Measurements from ENCODE around the gene DCX. TPM values are rescaled to one million over a fixed set of nuclear protein-coding genes. Genes with fewer than 3 reads are reported as not detected.

Gene DCX
- polyA plus RNA-seq, 4 donors: 0.18 to 0.34 (median 0.27) TPM; not detected in 1

DNA sequence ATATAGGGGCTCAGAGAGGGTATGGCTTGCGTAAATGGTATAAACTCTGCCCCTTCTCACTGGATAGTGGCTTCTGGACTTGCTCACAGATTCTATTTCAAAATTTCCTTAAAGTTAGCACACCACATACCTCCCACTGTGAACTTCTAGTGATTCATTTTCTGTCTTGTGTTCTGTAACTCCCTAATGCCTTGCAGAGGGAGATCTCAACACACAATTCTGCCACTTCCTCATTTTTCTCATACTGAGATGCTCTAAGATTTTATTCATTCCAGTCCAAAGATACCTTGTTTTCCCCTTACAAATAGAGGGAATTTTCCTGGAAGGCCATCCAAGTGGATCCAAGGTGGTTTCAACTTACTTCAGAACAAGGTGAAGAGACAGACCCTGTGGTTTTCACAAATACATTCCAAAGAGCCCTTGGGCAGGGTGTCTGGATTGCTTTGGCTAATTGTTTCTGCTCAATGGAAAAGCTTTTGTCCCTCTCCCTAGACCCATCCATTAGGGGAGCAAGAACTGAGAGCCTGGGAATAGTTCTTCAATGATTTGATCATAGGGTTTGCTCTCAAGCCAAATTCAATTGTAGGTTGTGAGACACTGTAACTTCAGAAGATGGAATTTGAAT, 89.6 kb downstream of the DCX start:
- H3K36me3 ChIP-seq (ENCODE audit: control insufficient read depth in 3 of 3, insufficient read depth in 2 of 3, low read depth in 1 of 3, low read length in 3 of 3): no peaks in the 10 kb centered on the region
- FAIRE-seq: no peak
- no peaks in the 10 kb centered on the region for H3K4me1 ChIP-seq (ENCODE audit: control insufficient read depth in 3 of 3, insufficient read depth in 2 of 3, low read depth in 1 of 3, low read length in 2 of 3)
- H3K27ac ChIP-seq (ENCODE audit: low read depth in 1 of 3, low read length in 2 of 3): no peak overlapping the region
- peaks cover 0 to 1% of the 10 kb centered on the region in 2 donors for H3K9me3 ChIP-seq (ENCODE audit: control insufficient read depth in 2 of 2, insufficient read depth in 1 of 2, low read depth in 1 of 2, low read length in 1 of 2)
- DNase-seq: no peak
- H3K27me3 ChIP-seq (ENCODE audit: control insufficient read depth in 3 of 3, insufficient read depth in 3 of 3, low read length in 3 of 3): no peaks in the 10 kb centered on the region
- 59 to 95% (median 75%) methylated on average over 1 of the region's 1 CpG for WGBS, 3 donors
- no peak overlapping the region for H3K4me3 ChIP-seq (ENCODE audit: low read depth in 1 of 3, low read length in 3 of 3)

DNA sequence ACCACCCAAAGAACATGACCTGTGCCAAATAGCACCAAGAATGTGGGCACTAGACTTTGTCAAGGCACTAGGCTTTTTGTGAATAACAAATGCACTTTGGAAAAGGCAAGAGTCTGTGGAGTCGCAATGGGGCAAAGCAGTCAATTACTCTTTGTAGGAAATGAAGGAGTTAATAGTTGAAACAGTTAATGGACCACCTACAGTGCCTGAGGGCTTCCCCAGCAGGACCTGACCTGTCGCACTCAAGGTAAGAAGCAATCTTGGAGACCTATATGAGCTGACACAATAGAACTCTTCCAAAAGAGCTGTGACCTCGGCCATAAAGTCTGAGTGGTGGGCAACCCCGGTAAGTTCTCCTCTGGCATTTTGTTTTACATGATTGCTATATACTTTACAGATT, 92.5 kb downstream of the DCX start:
- Histone ChIP-seq H3K4me1 (ENCODE audit: control insufficient read depth in 3 of 3, insufficient read depth in 2 of 3, low read depth in 1 of 3, low read length in 2 of 3) (no peaks in the 10 kb centered on the region), H3K36me3 (ENCODE audit: control insufficient read depth in 3 of 3, insufficient read depth in 2 of 3, low read depth in 1 of 3, low read length in 3 of 3) (no peaks in the 10 kb centered on the region), H3K4me3 (ENCODE audit: low read depth in 1 of 3, low read length in 3 of 3) (no peak overlapping the region), H3K27ac (ENCODE audit: low read depth in 1 of 3, low read length in 2 of 3) (no peak overlapping the region), H3K27me3 (ENCODE audit: control insufficient read depth in 3 of 3, insufficient read depth in 3 of 3, low read length in 3 of 3) (no peaks in the 10 kb centered on the region), H3K9me3 (ENCODE audit: control insufficient read depth in 2 of 2, insufficient read depth in 1 of 2, low read depth in 1 of 2, low read length in 1 of 2) (peaks cover 0 to 1% of the 10 kb centered on the region in 2 donors)
- WGBS, 3 donors: 57 to 70% (median 65%) methylated on average over 4 of the region's 4 CpGs
- no peak for FAIRE-seq
- no peak for DNase-seq

DNA sequence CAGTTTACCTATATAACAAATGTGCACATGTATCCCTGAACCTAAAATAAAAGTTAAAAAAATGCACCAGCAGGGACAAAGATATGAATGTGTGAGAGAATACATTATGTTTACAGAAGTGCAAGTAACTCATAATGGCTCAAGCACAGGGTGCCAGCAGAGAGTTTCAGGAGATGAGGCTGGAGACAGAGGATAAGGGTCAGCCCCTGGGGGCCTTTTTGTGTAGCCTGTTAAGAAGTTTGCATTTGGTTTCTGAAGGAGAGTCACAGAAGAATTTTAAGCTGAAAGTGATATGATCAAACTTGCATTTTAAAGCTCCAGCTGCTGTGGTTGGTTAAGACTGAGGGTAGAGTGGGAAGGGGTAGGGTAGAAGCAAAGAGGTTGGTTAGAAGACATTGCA, 93.1 kb downstream of the DCX start:
- Histone ChIP-seq H3K9me3 (ENCODE audit: control insufficient read depth in 2 of 2, insufficient read depth in 1 of 2, low read depth in 1 of 2, low read length in 1 of 2) (peaks cover 0 to 1% of the 10 kb centered on the region in 2 donors), H3K36me3 (ENCODE audit: control insufficient read depth in 3 of 3, insufficient read depth in 2 of 3, low read depth in 1 of 3, low read length in 3 of 3) (no peaks in the 10 kb centered on the region), H3K4me3 (ENCODE audit: low read depth in 1 of 3, low read length in 3 of 3) (no peak overlapping the region), H3K27ac (ENCODE audit: low read depth in 1 of 3, low read length in 2 of 3) (no peak overlapping the region), H3K27me3 (ENCODE audit: control insufficient read depth in 3 of 3, insufficient read depth in 3 of 3, low read length in 3 of 3) (no peaks in the 10 kb centered on the region), H3K4me1 (ENCODE audit: control insufficient read depth in 3 of 3, insufficient read depth in 2 of 3, low read depth in 1 of 3, low read length in 2 of 3) (no peaks in the 10 kb centered on the region)
- FAIRE-seq (no peak), DNase-seq (no peak)

DNA sequence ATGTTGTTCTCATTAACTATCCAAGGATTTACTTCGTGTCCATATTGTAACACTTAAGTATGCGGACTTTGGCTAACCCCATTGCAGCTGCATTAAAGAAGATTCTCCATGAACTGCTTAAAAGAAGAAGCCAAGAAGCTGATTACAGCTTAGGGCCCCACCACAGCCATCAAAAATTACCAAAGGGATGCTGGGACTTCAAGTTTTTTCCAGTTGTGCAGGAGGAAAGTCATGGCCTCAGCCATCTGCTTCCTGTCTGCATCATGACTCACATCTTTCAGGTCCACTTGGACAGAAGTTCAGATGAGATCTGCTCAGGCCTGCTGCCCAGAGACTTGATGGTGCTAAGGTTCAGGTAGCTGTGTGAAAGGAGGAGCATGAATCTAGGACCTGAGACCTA, 102.9 kb downstream of the DCX start:
- 70 to 86% (median 71%) methylated on average over 2 of the region's 2 CpGs for WGBS, 3 donors
- no peaks in the 10 kb centered on the region for H3K4me1 ChIP-seq (ENCODE audit: control insufficient read depth in 3 of 3, insufficient read depth in 2 of 3, low read depth in 1 of 3, low read length in 2 of 3)
- no peaks in the 10 kb centered on the region for H3K27me3 ChIP-seq (ENCODE audit: control insufficient read depth in 3 of 3, insufficient read depth in 3 of 3, low read length in 3 of 3)
- FAIRE-seq (no peak), DNase-seq (no peak)
- no peak overlapping the region for H3K27ac ChIP-seq (ENCODE audit: low read depth in 1 of 3, low read length in 2 of 3)
- no peak overlapping the region for H3K4me3 ChIP-seq (ENCODE audit: low read depth in 1 of 3, low read length in 3 of 3)
- H3K36me3 ChIP-seq (ENCODE audit: control insufficient read depth in 3 of 3, insufficient read depth in 2 of 3, low read depth in 1 of 3, low read length in 3 of 3): no peaks in the 10 kb centered on the region
- no peaks in the 10 kb centered on the region for H3K9me3 ChIP-seq (ENCODE audit: control insufficient read depth in 2 of 2, insufficient read depth in 1 of 2, low read depth in 1 of 2, low read length in 1 of 2)

DNA sequence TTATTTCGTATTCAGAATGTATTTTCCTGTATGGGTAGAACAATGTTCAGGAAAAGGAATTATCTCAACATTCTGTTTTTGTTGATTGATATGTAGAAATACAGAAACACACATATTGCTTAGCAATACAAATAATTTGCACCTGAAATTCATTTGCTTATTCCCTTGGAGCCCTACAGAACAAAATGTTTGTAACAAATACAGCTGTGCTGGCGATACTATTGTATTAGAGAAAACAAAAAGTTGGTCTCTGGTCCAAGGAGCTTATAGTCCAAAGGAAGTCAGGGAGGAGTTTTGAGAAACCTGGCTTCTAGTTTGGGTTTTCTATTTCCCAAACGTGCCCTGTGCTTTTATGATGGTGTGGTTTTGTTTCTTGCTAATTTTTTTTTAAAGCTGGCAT, 104.0 kb downstream of the DCX start:
- DNase-seq (no peak), FAIRE-seq (no peak)
- no peaks in the 10 kb centered on the region for H3K9me3 ChIP-seq (ENCODE audit: control insufficient read depth in 2 of 2, insufficient read depth in 1 of 2, low read depth in 1 of 2, low read length in 1 of 2)
- H3K27ac ChIP-seq (ENCODE audit: low read depth in 1 of 3, low read length in 2 of 3): no peak overlapping the region
- H3K4me3 ChIP-seq (ENCODE audit: low read depth in 1 of 3, low read length in 3 of 3): no peak overlapping the region
- H3K4me1 ChIP-seq (ENCODE audit: control insufficient read depth in 3 of 3, insufficient read depth in 2 of 3, low read depth in 1 of 3, low read length in 2 of 3): no peaks in the 10 kb centered on the region
- no peaks in the 10 kb centered on the region for H3K27me3 ChIP-seq (ENCODE audit: control insufficient read depth in 3 of 3, insufficient read depth in 3 of 3, low read length in 3 of 3)
- no peaks in the 10 kb centered on the region for H3K36me3 ChIP-seq (ENCODE audit: control insufficient read depth in 3 of 3, insufficient read depth in 2 of 3, low read depth in 1 of 3, low read length in 3 of 3)
- 48 to 67% (median 63%) methylated on average over 3 of the region's 3 CpGs for WGBS, 3 donors

DNA sequence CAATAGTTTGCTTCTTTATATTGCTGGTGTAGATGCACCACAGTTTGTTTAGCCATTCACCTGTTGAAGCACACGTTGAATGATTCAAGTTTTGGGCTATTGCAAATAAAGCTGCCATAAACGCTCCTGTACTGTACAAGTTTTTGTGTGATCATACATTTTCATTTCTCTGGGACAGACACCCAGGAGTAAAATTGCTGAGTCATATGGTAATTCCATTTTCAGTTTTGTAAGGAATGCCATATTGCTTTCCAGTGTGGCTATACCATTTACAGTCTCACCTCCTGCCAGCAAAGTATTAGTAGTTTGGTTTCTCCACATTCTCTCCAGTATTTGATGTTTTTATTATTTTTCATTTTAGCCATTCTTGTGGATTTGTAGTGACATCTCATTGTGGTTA, 109.7 kb downstream of the DCX start:
- FAIRE-seq: no peak
- WGBS, 3 donors: 27 to 85% (median 43%) methylated on average over 2 of the region's 2 CpGs
- H3K4me1 ChIP-seq (ENCODE audit: control insufficient read depth in 3 of 3, insufficient read depth in 2 of 3, low read depth in 1 of 3, low read length in 2 of 3): no peaks in the 10 kb centered on the region
- no peak for DNase-seq
- H3K27me3 ChIP-seq (ENCODE audit: control insufficient read depth in 3 of 3, insufficient read depth in 3 of 3, low read length in 3 of 3): no peaks in the 10 kb centered on the region
- H3K27ac ChIP-seq (ENCODE audit: low read depth in 1 of 3, low read length in 2 of 3): no peak overlapping the region
- H3K9me3 ChIP-seq (ENCODE audit: control insufficient read depth in 2 of 2, insufficient read depth in 1 of 2, low read depth in 1 of 2, low read length in 1 of 2): no peaks in the 10 kb centered on the region
- H3K36me3 ChIP-seq (ENCODE audit: control insufficient read depth in 3 of 3, insufficient read depth in 2 of 3, low read depth in 1 of 3, low read length in 3 of 3): no peaks in the 10 kb centered on the region
- no peak overlapping the region for H3K4me3 ChIP-seq (ENCODE audit: low read depth in 1 of 3, low read length in 3 of 3)

DNA sequence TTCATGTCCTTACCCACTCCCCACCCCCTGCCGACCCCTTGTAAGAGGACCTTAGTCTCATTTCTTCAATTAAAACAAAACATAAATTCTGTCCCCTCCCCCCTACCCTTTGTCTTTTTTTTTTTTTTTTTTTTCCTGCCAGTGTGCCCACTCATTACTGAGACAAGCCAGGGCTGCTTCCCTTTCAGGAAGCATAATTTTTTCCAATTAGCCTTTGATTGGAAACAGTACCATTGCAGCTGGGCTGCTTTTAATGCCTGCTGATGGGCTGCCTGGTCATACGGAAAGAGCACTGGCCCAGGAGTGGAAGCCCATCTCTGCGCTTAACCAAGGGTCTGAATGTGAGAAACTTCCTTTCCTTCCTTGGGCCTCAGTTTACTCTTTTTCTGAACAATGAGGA, 123.2 kb downstream of the DCX start:
- no peaks in the 10 kb centered on the region for H3K36me3 ChIP-seq (ENCODE audit: control insufficient read depth in 3 of 3, insufficient read depth in 2 of 3, low read depth in 1 of 3, low read length in 3 of 3)
- H3K27me3 ChIP-seq (ENCODE audit: control insufficient read depth in 3 of 3, insufficient read depth in 3 of 3, low read length in 3 of 3): no peaks in the 10 kb centered on the region
- no peaks in the 10 kb centered on the region for H3K4me1 ChIP-seq (ENCODE audit: control insufficient read depth in 3 of 3, insufficient read depth in 2 of 3, low read depth in 1 of 3, low read length in 2 of 3)
- no peak for FAIRE-seq
- 87 to 95% (median 88%) methylated on average over 3 of the region's 3 CpGs for WGBS, 3 donors
- no peaks in the 10 kb centered on the region for H3K9me3 ChIP-seq (ENCODE audit: control insufficient read depth in 2 of 2, insufficient read depth in 1 of 2, low read depth in 1 of 2, low read length in 1 of 2)
- no peak for DNase-seq
- H3K4me3 ChIP-seq (ENCODE audit: low read depth in 1 of 3, low read length in 3 of 3): no peak overlapping the region
- no peak overlapping the region for H3K27ac ChIP-seq (ENCODE audit: low read depth in 1 of 3, low read length in 2 of 3)

DNA sequence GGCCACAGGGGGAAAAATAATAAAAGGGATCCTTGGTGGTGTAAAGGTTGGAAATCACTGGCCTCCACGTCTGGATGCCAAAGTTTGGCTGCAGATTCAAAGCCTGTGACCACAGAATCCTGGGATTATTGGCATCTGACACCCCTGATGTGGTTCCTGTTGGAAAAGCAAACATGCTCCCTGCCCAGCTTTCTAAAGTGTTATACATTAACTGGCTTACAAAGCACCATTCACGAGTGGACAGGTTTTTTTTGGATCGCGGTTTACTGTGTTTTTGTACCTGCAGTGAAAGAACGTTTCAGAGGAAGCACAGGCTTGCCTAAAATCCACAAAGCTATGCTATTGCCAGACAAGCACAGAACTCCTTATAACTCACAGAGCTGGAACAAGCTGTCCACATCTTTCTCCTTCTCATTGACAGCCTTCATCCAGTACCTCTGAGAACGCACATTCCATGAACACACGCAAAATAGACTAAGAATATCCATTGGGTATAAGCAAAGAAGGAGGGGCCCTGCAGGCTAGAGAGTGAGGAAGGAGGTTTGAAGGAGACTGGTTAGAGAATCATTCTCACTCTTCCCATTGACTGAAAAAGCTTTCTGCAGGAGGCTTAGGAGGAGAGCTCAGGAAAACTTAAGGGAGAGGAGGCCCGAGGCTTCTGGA, 127.2 kb downstream of the DCX start:
- DNase-seq (no peak), FAIRE-seq (no peak)
- H3K36me3 ChIP-seq (ENCODE audit: control insufficient read depth in 3 of 3, insufficient read depth in 2 of 3, low read depth in 1 of 3, low read length in 3 of 3): no peaks in the 10 kb centered on the region
- no peaks in the 10 kb centered on the region for H3K4me1 ChIP-seq (ENCODE audit: control insufficient read depth in 3 of 3, insufficient read depth in 2 of 3, low read depth in 1 of 3, low read length in 2 of 3)
- H3K27me3 ChIP-seq (ENCODE audit: control insufficient read depth in 3 of 3, insufficient read depth in 3 of 3, low read length in 3 of 3): no peaks in the 10 kb centered on the region
- H3K9me3 ChIP-seq (ENCODE audit: control insufficient read depth in 2 of 2, insufficient read depth in 1 of 2, low read depth in 1 of 2, low read length in 1 of 2): no peaks in the 10 kb centered on the region
- WGBS, 3 donors: 15 to 60% (median 30%) methylated on average over 8 of the region's 8 CpGs
- H3K4me3 ChIP-seq (ENCODE audit: low read depth in 1 of 3, low read length in 3 of 3): no peak overlapping the region
- H3K27ac ChIP-seq (ENCODE audit: low read depth in 1 of 3, low read length in 2 of 3): no peak overlapping the region

DNA sequence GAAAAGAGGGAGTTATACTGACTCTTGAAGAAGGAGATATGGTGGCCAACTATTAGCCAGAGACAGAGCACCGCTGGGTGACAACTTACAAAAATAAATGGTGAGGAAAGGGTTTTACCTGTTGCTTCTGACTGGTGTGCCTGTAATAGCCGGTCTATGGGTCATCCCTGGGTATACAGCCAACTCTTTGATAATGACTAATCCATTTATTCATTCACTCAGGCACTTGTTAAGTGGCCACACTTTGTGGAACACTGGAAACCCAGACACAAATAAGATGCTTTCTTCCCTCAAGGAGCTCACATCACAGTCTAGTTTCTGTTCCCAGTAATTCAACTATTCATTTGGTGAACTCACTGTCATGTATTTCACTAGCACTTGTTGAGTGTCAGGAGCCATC, 128.5 kb downstream of the DCX start:
- no peak for FAIRE-seq
- H3K36me3 ChIP-seq (ENCODE audit: control insufficient read depth in 3 of 3, insufficient read depth in 2 of 3, low read depth in 1 of 3, low read length in 3 of 3): no peaks in the 10 kb centered on the region
- DNase-seq: no peak
- 73 to 94% (median 82%) methylated on average over 2 of the region's 2 CpGs for WGBS, 3 donors
- H3K27me3 ChIP-seq (ENCODE audit: control insufficient read depth in 3 of 3, insufficient read depth in 3 of 3, low read length in 3 of 3): no peaks in the 10 kb centered on the region
- no peak overlapping the region for H3K4me3 ChIP-seq (ENCODE audit: low read depth in 1 of 3, low read length in 3 of 3)
- no peaks in the 10 kb centered on the region for H3K4me1 ChIP-seq (ENCODE audit: control insufficient read depth in 3 of 3, insufficient read depth in 2 of 3, low read depth in 1 of 3, low read length in 2 of 3)
- no peaks in the 10 kb centered on the region for H3K9me3 ChIP-seq (ENCODE audit: control insufficient read depth in 2 of 2, insufficient read depth in 1 of 2, low read depth in 1 of 2, low read length in 1 of 2)
- H3K27ac ChIP-seq (ENCODE audit: low read depth in 1 of 3, low read length in 2 of 3): no peak overlapping the region

All from small intestine (tissue), 7 donors.